GM18867 (cell line): ENCODE measurements around the gene MICAL1.

Experiments
- ATAC-seq: cut with Tn5 transposase; IDR thresholded peaks from one replicate; pipeline ENCODE4 v1.9.1; 2021; ENCODE audit warnings: mild to moderate bottlenecking, moderate library complexity; ENCODE audit not compliant: unreplicated experiment

The MICAL1 gene

GRCh38 chr6:109436041-109436440 is 19.5 kb downstream of the MICAL1 start:
- no peak for ATAC-seq

GRCh38 chr6:109434456-109434855 is 21.1 kb downstream of the MICAL1 start:
- no peak for ATAC-seq

GRCh38 chr6:109429496-109429895 is 26.1 kb downstream of the MICAL1 start:
- no peak for ATAC-seq

GRCh38 chr6:109428889-109429477 is 26.6 kb downstream of the MICAL1 start:
- no peak for ATAC-seq

GRCh38 chr6:109424946-109425345 is 30.6 kb downstream of the MICAL1 start:
- ATAC-seq, result no peak

GRCh38 chr6:109421184-109421583 is 34.4 kb downstream of the MICAL1 start:
- ATAC-seq, result no peak

GRCh38 chr6:109420751-109421150 is 34.8 kb downstream of the MICAL1 start:
- ATAC-seq, result no peak

GRCh38 chr6:109417646-109418045 is 37.9 kb downstream of the MICAL1 start:
- ATAC-seq, result no peak

GRCh38 chr6:109411034-109411433 is 44.5 kb downstream of the MICAL1 start:
- no peak for ATAC-seq

- ATAC-seq, result no peak
Observed at GRCh38 chr6:109406196-109406595, 49.4 kb downstream of the MICAL1 start.

- ATAC-seq, result no peak
Observed at GRCh38 chr6:109397020-109397419, 58.6 kb downstream of the MICAL1 start.

- ATAC-seq, result no peak
Observed at GRCh38 chr6:109396046-109396718, 59.4 kb downstream of the MICAL1 start.
